Heart right ventricle (tissue), 16 donors: Measurements from ENCODE around the gene ECPAS. TPM values are rescaled to one million over a fixed set of nuclear protein-coding genes. Genes with fewer than 3 reads are reported as not detected.
"Not testable (repeated sequence)": the region's sequence is repeated elsewhere in the genome, so short reads cannot be mapped to it uniquely, and the experiment has no call there.

Experiments used
- ATAC-seq, 8 donors: fragments of 200-7000 bp; cut with Tn5 transposase; one replicate each; pipeline ENCODE4 v1.9.1; 2020; ENCODE audit warnings: mild to moderate bottlenecking in 8 of 8, moderate library complexity in 8 of 8, moderate number of reproducible peaks in 1 of 8
- DNase-seq, 2 donors: peaks; one replicate each; pipeline ENCODE4 v3.0.0-alpha.2; 2020
- H3K27ac ChIP-seq, 10 donors: fragments of 200-600 bp; sonication (generic) in 2 of 10; one replicate each; pipeline versions ENCODE4 v1.5.0 to v1.8.0; 2020 to 2022; ENCODE audit warnings: mild to moderate bottlenecking in 3 of 10
- H3K27me3 ChIP-seq, 7 donors: fragments of 200-600 bp; one replicate each; pipeline ENCODE4 v1.8.0; 2021 to 2022; ENCODE audit warnings: mild to moderate bottlenecking in 2 of 7
- H3K36me3 ChIP-seq, 9 donors: fragments of 200-600 bp; sonication (generic) in 1 of 9; one replicate each; pipeline versions ENCODE4 v1.5.0 to v1.8.0; 2020 to 2022; ENCODE audit warnings: mild to moderate bottlenecking in 2 of 9
- H3K4me1 ChIP-seq, 9 donors: fragments of 200-600 bp; sonication (generic) in 1 of 9; one replicate each; pipeline versions ENCODE4 v1.5.0 to v1.8.0; 2020 to 2022; ENCODE audit warnings: mild to moderate bottlenecking in 4 of 9
- H3K4me3 ChIP-seq, 10 donors: fragments of 200-600 bp; sonication (generic) in 2 of 10; one replicate each; pipeline versions ENCODE4 v1.5.0 to v1.8.0; 2020 to 2022; ENCODE audit warnings: mild to moderate bottlenecking in 7 of 10, moderate library complexity in 2 of 10
- H3K9me3 ChIP-seq, 11 donors: fragments of 200-600 bp in 10 of 11; sonication (generic) in 2 of 11; one replicate each; pipeline versions ENCODE4 v1.5.0 to v1.8.0; 2013 to 2022; ENCODE audit warnings: mild to moderate bottlenecking in 2 of 11, control low read depth in 1 of 11, moderate library complexity in 1 of 11
- WGBS, 2 donors: extraction: QIAGEN DNeasy Blood & Tissue Kit; methylation state at CpG; one replicate each; pipeline ENCODE4 v1.1.7; 2013; ENCODE audit warnings: inconsistent platforms in 1 of 2; 5-methylcytosine and 5-hydroxymethylcytosine counted together
- intact Hi-C, 10 donors: fragments of 100-400 bp; cut with DNase I; formaldehyde crosslinking; loops; one replicate each; pipeline versions ENCODE4 v1.11.1 to v1.14.2; 2022
- polyA plus RNA-seq, 2 donors: library from polyadenylated mRNA; stranded (reverse); fragments of 200-250 nt; gene quantifications; one replicate each; pipeline ENCODE4 v1.2.3, GENCODE V29; 2013
- total RNA-seq, 10 donors: library from RNA; stranded (reverse); fragmentation: NEBNext Ultra II Directional in 3 of 10; extraction: Animal tissue kit (Norgen Biotek cat#: 25700) in 3 of 10; gene quantifications; one replicate each; pipeline versions ENCODE4 v1.2.1 to v1.2.4, GENCODE V29; 2021 to 2023
- TF ChIP-seq, protein P1 (sequence below), 9 donors: fragments of 200-600 bp; sonication (generic) in 2 of 9; IDR thresholded peaks; one replicate each; pipeline versions ENCODE4 v1.5.0 to v1.8.0; 2021 to 2022; ENCODE audit warnings: antibody characterized with exemption in 9 of 9, mild to moderate bottlenecking in 5 of 9, moderate library complexity in 1 of 9
- donor health status: Arrhythmogenic right ventricular cardiomyopathy.
- donor health status: ischemic (EF 13 %, LVEDD 7.1; RV severe dilation, severe dysfunction).
- donor health status: healthy with polysubstance abuse.
- donor health status: DM: no; HTN: yes; CAD: no.
- donor health status: DM: no; HTN: no; CAD: no.
- donor health status: ischemic (EF 25% LVEDD 6.9; RV normal size, moderate dysfunction).
- donor health status: ischemic (EF 25% LVEDD 5.7; RV mildly dilated, moderate dysfunction).
- donor health status: healthy.
- donor health status: DM: yes; HTN: yes; CAD: no.
- donor health status: Ischemic cardiomyopathy.
- donor health status: ischemic (EF 35%, LVEDD 5.7; RV mildly dilated, moderate dysfunction).
- donor health status: nonischemic (EF 11% LVEDD 7.7; RV severe dilation, severe dysfunction).
- donor health status: DM: yes; HTN: yes; CAD: no.
- donor health status: PGD.
- donor health status: ischemic (EF 29% LVEDD 5.4; RV normal size, mild dysfunction).
- donor health status: nonischemic (EF 23%, LVEDD 6.1; RV moderate dilation, normal function).

Gene ECPAS
- total and polyA plus RNA-seq, 12 donors = 20.6 to 128 (median 108) TPM

- peaks cover 0 to 4% (median 0%) of the 10 kb centered on the region in 11 donors for H3K9me3 ChIP-seq
- WGBS, 2 donors = 73 to 81% methylated on average over 1 of the region's 1 CpG
- DNase-seq = no peak
- peaks cover 0 to 56% (median 19%) of the 10 kb centered on the region in 9 donors for H3K4me1 ChIP-seq
- TF ChIP-seq, protein P1, sequence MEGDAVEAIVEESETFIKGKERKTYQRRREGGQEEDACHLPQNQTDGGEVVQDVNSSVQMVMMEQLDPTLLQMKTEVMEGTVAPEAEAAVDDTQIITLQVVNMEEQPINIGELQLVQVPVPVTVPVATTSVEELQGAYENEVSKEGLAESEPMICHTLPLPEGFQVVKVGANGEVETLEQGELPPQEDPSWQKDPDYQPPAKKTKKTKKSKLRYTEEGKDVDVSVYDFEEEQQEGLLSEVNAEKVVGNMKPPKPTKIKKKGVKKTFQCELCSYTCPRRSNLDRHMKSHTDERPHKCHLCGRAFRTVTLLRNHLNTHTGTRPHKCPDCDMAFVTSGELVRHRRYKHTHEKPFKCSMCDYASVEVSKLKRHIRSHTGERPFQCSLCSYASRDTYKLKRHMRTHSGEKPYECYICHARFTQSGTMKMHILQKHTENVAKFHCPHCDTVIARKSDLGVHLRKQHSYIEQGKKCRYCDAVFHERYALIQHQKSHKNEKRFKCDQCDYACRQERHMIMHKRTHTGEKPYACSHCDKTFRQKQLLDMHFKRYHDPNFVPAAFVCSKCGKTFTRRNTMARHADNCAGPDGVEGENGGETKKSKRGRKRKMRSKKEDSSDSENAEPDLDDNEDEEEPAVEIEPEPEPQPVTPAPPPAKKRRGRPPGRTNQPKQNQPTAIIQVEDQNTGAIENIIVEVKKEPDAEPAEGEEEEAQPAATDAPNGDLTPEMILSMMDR (IDR thresholded peaks at IDR 0.05) = no peak
- peak overlapping the region in 6 of 10 donors; percentile 12 to 42 (median 36) for H3K27ac ChIP-seq
- peaks cover 0 to 56% (median 0%) of the 10 kb centered on the region in 9 donors for H3K36me3 ChIP-seq
- ATAC-seq = peak in 4 of 8 donors; percentile 22 to 57 (median 36)
- H3K4me3 ChIP-seq = no peak overlapping the region
- no peaks in the 10 kb centered on the region for H3K27me3 ChIP-seq
- intact Hi-C loops = no loop called here
Measured at GRCh38 chr9:111449705-111450104, 34.5 kb downstream of the ECPAS start.

- H3K27ac ChIP-seq = not testable (repeated sequence)
Measured at GRCh38 chr9:111445799-111446198, 38.4 kb downstream of the ECPAS start.

GRCh38 chr9:111443454-111443853 lies 40.7 kb downstream of the ECPAS start:
- no peak for ATAC-seq
- H3K4me3 ChIP-seq = no peak overlapping the region
- DNase-seq = no peak
- TF ChIP-seq, protein P1 (IDR thresholded peaks at IDR 0.05) = no peak
- peaks cover 0 to 10% (median 0%) of the 10 kb centered on the region in 9 donors for H3K4me1 ChIP-seq
- H3K27me3 ChIP-seq = no peaks in the 10 kb centered on the region
- peaks cover 0 to 4% (median 0%) of the 10 kb centered on the region in 11 donors for H3K9me3 ChIP-seq
- H3K27ac ChIP-seq = no peak overlapping the region
- H3K36me3 ChIP-seq = peaks cover 0 to 93% (median 36%) of the 10 kb centered on the region in 9 donors
- 96% methylated on average over 4 of the region's 4 CpGs for WGBS, 2 donors
- intact Hi-C loops = no loop called here

More at GRCh38 chr9:111445799-111446198, 38.4 kb downstream of the ECPAS start:
- peaks cover 0 to 31% (median 9%) of the 10 kb centered on the region in 9 donors for H3K4me1 ChIP-seq
- peaks cover 0 to 90% (median 17%) of the 10 kb centered on the region in 9 donors for H3K36me3 ChIP-seq
- 95 to 96% methylated on average over 1 of the region's 1 CpG for WGBS, 2 donors
- intact Hi-C loops, H3K27me3 ChIP-seq, H3K4me3 ChIP-seq, ATAC-seq, DNase-seq, H3K9me3 ChIP-seq: not testable (repeated sequence)

DNA sequence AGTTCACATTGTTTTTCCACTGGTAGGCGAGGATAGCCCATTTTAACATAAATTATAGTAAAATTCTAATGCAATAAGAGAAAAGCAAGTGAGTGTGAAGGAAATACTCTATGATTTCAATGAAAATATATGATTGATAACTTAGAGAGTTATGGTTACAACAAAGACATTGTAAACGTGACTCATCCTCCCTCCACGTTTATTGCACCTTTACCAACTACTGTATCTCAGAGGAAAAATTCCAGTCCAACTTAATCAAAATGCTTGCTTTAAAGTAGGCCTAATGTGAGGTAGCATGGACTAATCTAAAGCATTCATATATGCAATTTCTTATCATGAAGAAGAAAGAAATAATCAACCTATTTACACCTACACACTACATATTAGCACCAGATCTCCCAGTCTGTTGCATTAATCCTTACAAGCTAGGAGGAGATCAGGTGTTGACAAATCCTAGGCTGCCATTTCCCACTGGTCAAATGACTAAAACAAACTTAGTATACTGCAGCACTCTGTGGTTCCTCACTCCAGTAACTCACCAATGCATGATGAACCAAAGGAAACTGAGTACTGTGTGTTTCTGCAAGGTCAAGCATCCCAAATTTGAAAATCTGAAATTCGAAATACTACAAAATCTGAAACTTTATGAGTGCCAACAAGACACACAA lies 41.7 kb downstream of the ECPAS start:
- TF ChIP-seq, protein P1 (IDR thresholded peaks at IDR 0.05) = no peak
- WGBS, 2 donors = 89 to 94% methylated on average over 4 of the region's 4 CpGs

DNA sequence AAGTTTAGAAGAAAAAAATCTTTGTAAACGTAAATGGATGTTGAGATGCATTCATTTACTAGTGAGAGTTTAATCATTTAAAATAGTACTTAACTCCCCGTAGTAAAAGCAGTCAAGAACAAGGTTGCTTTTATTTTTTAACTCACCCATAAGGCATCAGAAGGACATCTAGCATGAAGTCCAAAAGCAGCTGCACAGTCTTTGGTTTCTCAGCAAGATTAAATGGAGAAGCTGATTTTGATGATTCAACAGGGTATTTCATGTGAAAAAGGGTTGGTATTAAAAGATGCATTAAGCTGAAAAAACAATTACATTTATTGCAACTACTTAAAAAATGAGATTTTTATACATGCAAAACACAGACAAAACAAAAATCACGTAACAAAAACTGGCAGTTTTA lies 44.0 kb downstream of the ECPAS start:
- Histone ChIP-seq H3K36me3 (peaks cover 0 to 99% (median 49%) of the 10 kb centered on the region in 9 donors), H3K9me3 (no peaks in the 10 kb centered on the region), H3K27ac (no peak overlapping the region), H3K27me3 (no peaks in the 10 kb centered on the region), H3K4me1 (no peaks in the 10 kb centered on the region), H3K4me3 (no peak overlapping the region)
- DNase-seq = no peak
- intact Hi-C loops = no loop called here
- TF ChIP-seq, protein P1 (IDR thresholded peaks at IDR 0.05) = no peak
- ATAC-seq = no peak
- WGBS, 2 donors = 92 to 94% methylated on average over 3 of the region's 3 CpGs

More for the DNA sequence above, 41.7 kb downstream of the ECPAS start:
- peaks cover 0 to 4% (median 0%) of the 10 kb centered on the region in 11 donors for H3K9me3 ChIP-seq
- DNase-seq (no peak), ATAC-seq (no peak)
- intact Hi-C loops = no loop called here
- H3K27ac ChIP-seq = no peak overlapping the region
- H3K27me3 ChIP-seq = no peaks in the 10 kb centered on the region
- no peak overlapping the region for H3K4me3 ChIP-seq
- peaks cover 0 to 93% (median 37%) of the 10 kb centered on the region in 9 donors for H3K36me3 ChIP-seq
- peaks cover 0 to 4% (median 0%) of the 10 kb centered on the region in 9 donors for H3K4me1 ChIP-seq
